Measurements from ENCODE around the gene DAB2IP.

DAB2IP gene

GRCh38 chr9:121756474-121757280 lies 105.2 kb downstream of the DAB2IP start:
- 88% methylated on average over 16 of the region's 16 CpGs for WGBS
- H3K4me3 ChIP-seq (ENCODE audit: insufficient read depth in 1 of 2, low read depth in 1 of 2, low read length in 2 of 2): no peak overlapping the region
- peaks cover 24% of the 10 kb centered on the region for H3K4me1 ChIP-seq (ENCODE audit: control insufficient read depth, insufficient read depth, low read depth, low read length)
- no peak overlapping the region for H3K18ac ChIP-seq (ENCODE audit: low read depth in 1 of 2, low read length in 2 of 2)
- no peak overlapping the region for H2AK5ac ChIP-seq (ENCODE audit: low read length, severe bottlenecking)
- H3K14ac ChIP-seq (ENCODE audit: low read length in 2 of 2): no peak overlapping the region
- H2AFZ ChIP-seq (ENCODE audit: low read depth, low read length): no peak overlapping the region
- H2BK5ac ChIP-seq (ENCODE audit: low read depth, low read length, poor library complexity, severe bottlenecking): no peak overlapping the region
- H3K27me3 ChIP-seq (ENCODE audit: control insufficient read depth in 1 of 2, insufficient read depth in 1 of 2, low read length in 2 of 2): no peaks in the 10 kb centered on the region
- H2BK12ac ChIP-seq (ENCODE audit: low read length in 2 of 2): no peak overlapping the region
- no peak overlapping the region for H3K23ac ChIP-seq (ENCODE audit: low read length in 2 of 2)
- H3K9me3 ChIP-seq (ENCODE audit: control insufficient read depth, low read length): no peaks in the 10 kb centered on the region
- H2BK15ac ChIP-seq (ENCODE audit: low read depth, poor library complexity, severe bottlenecking): no peak overlapping the region
- no peak overlapping the region for H3K4me2 ChIP-seq (ENCODE audit: low read length, poor library complexity, severe bottlenecking)
- H4K8ac ChIP-seq (ENCODE audit: low read length): no peak overlapping the region
- DNase-seq: no peak
- no peak overlapping the region for H2BK120ac ChIP-seq (ENCODE audit: low read depth, low read length)
- H3K36me3 ChIP-seq (ENCODE audit: control insufficient read depth in 1 of 2, insufficient read depth in 2 of 2, low read depth in 1 of 2, low read length in 2 of 2): peaks cover 25 to 71% of the 10 kb centered on the region in 2 experiments
- no peak overlapping the region for H4K91ac ChIP-seq (ENCODE audit: low read length)
- H3K79me1 ChIP-seq (replicated peaks; ENCODE audit: low read length, poor library complexity, severe bottlenecking): peaks cover 63% of the 10 kb centered on the region
- no peak overlapping the region for H3K9ac ChIP-seq (ENCODE audit: low read length)
- no peak overlapping the region for H3K27ac ChIP-seq (ENCODE audit: low read length, poor library complexity, severe bottlenecking)
- no peak overlapping the region for H3K4ac ChIP-seq (ENCODE audit: low read depth in 1 of 2, low read length in 2 of 2)

GRCh38 chr9:121757281-121757585 lies 105.8 kb downstream of the DAB2IP start:
- no peak overlapping the region for H3K27ac ChIP-seq (ENCODE audit: low read length, poor library complexity, severe bottlenecking)
- no peak overlapping the region for H4K8ac ChIP-seq (ENCODE audit: low read length)
- H3K18ac ChIP-seq (ENCODE audit: low read depth in 1 of 2, low read length in 2 of 2): no peak overlapping the region
- H2BK120ac ChIP-seq (ENCODE audit: low read depth, low read length): no peak overlapping the region
- H3K14ac ChIP-seq (ENCODE audit: low read length in 2 of 2): no peak overlapping the region
- no peaks in the 10 kb centered on the region for H3K9me3 ChIP-seq (ENCODE audit: control insufficient read depth, low read length)
- H3K4me1 ChIP-seq (ENCODE audit: control insufficient read depth, insufficient read depth, low read depth, low read length): peaks cover 19% of the 10 kb centered on the region
- no peak overlapping the region for H4K91ac ChIP-seq (ENCODE audit: low read length)
- H2AFZ ChIP-seq (ENCODE audit: low read depth, low read length): no peak overlapping the region
- no peak overlapping the region for H3K9ac ChIP-seq (ENCODE audit: low read length)
- H2BK15ac ChIP-seq (ENCODE audit: low read depth, poor library complexity, severe bottlenecking): no peak overlapping the region
- 80% methylated on average over 1 of the region's 1 CpG for WGBS
- no peak overlapping the region for H3K23ac ChIP-seq (ENCODE audit: low read length in 2 of 2)
- no peak overlapping the region for H3K4me2 ChIP-seq (ENCODE audit: low read length, poor library complexity, severe bottlenecking)
- H2AK5ac ChIP-seq (ENCODE audit: low read length, severe bottlenecking): no peak overlapping the region
- no peak for DNase-seq
- H3K4me3 ChIP-seq (ENCODE audit: insufficient read depth in 1 of 2, low read depth in 1 of 2, low read length in 2 of 2): no peak overlapping the region
- no peak overlapping the region for H2BK5ac ChIP-seq (ENCODE audit: low read depth, low read length, poor library complexity, severe bottlenecking)
- H3K36me3 ChIP-seq (ENCODE audit: control insufficient read depth in 1 of 2, insufficient read depth in 2 of 2, low read depth in 1 of 2, low read length in 2 of 2): peaks cover 25 to 76% of the 10 kb centered on the region in 2 experiments
- no peak overlapping the region for H3K4ac ChIP-seq (ENCODE audit: low read depth in 1 of 2, low read length in 2 of 2)
- H3K27me3 ChIP-seq (ENCODE audit: control insufficient read depth in 1 of 2, insufficient read depth in 1 of 2, low read length in 2 of 2): no peaks in the 10 kb centered on the region
- no peak overlapping the region for H2BK12ac ChIP-seq (ENCODE audit: low read length in 2 of 2)
- H3K79me1 ChIP-seq (replicated peaks; ENCODE audit: low read length, poor library complexity, severe bottlenecking): peaks cover 61% of the 10 kb centered on the region

- Histone ChIP-seq H2AK5ac (ENCODE audit: low read length, severe bottlenecking) (no peak overlapping the region), H3K27me3 (ENCODE audit: control insufficient read depth in 1 of 2, insufficient read depth in 1 of 2, low read length in 2 of 2) (no peaks in the 10 kb centered on the region), H2BK15ac (ENCODE audit: low read depth, poor library complexity, severe bottlenecking) (no peak overlapping the region), H2AFZ (ENCODE audit: low read depth, low read length) (no peak overlapping the region), H3K4me3 (ENCODE audit: insufficient read depth in 1 of 2, low read depth in 1 of 2, low read length in 2 of 2) (no peak overlapping the region), H3K14ac (ENCODE audit: low read length in 2 of 2) (no peak overlapping the region), H3K23ac (ENCODE audit: low read length in 2 of 2) (no peak overlapping the region), H3K18ac (ENCODE audit: low read depth in 1 of 2, low read length in 2 of 2) (no peak overlapping the region), H3K79me1 (replicated peaks; ENCODE audit: low read length, poor library complexity, severe bottlenecking) (peaks cover 54% of the 10 kb centered on the region), H2BK5ac (ENCODE audit: low read depth, low read length, poor library complexity, severe bottlenecking) (no peak overlapping the region), H3K4ac (ENCODE audit: low read depth in 1 of 2, low read length in 2 of 2) (no peak overlapping the region), H2BK12ac (ENCODE audit: low read length in 2 of 2) (no peak overlapping the region), H4K8ac (ENCODE audit: low read length) (no peak overlapping the region), H3K4me1 (ENCODE audit: control insufficient read depth, insufficient read depth, low read depth, low read length) (peaks cover 20% of the 10 kb centered on the region), H3K36me3 (ENCODE audit: control insufficient read depth in 1 of 2, insufficient read depth in 2 of 2, low read depth in 1 of 2, low read length in 2 of 2) (peaks cover 27 to 82% of the 10 kb centered on the region in 2 experiments), H3K9ac (ENCODE audit: low read length) (no peak overlapping the region), H3K9me3 (ENCODE audit: control insufficient read depth, low read length) (no peaks in the 10 kb centered on the region), H2BK120ac (ENCODE audit: low read depth, low read length) (no peak overlapping the region), H3K27ac (ENCODE audit: low read length, poor library complexity, severe bottlenecking) (no peak overlapping the region), H4K91ac (ENCODE audit: low read length) (no peak overlapping the region), H3K4me2 (ENCODE audit: low read length, poor library complexity, severe bottlenecking) (no peak overlapping the region)
- WGBS: 93% methylated on average over 9 of the region's 9 CpGs
- no peak for DNase-seq
Observed at GRCh38 chr9:121758693-121759092, 107.3 kb downstream of the DAB2IP start.

GRCh38 chr9:121759996-121760395 lies 108.6 kb downstream of the DAB2IP start:
- no peak overlapping the region for H3K4me3 ChIP-seq (ENCODE audit: insufficient read depth in 1 of 2, low read depth in 1 of 2, low read length in 2 of 2)
- no peak overlapping the region for H3K23ac ChIP-seq (ENCODE audit: low read length in 2 of 2)
- no peaks in the 10 kb centered on the region for H3K27me3 ChIP-seq (ENCODE audit: control insufficient read depth in 1 of 2, insufficient read depth in 1 of 2, low read length in 2 of 2)
- H3K79me1 ChIP-seq (replicated peaks; ENCODE audit: low read length, poor library complexity, severe bottlenecking): peaks cover 43% of the 10 kb centered on the region
- no peak overlapping the region for H2BK120ac ChIP-seq (ENCODE audit: low read depth, low read length)
- H2AK5ac ChIP-seq (ENCODE audit: low read length, severe bottlenecking): no peak overlapping the region
- H3K18ac ChIP-seq (ENCODE audit: low read depth in 1 of 2, low read length in 2 of 2): no peak overlapping the region
- H4K8ac ChIP-seq (ENCODE audit: low read length): no peak overlapping the region
- WGBS: 98% methylated on average over 23 of the region's 23 CpGs
- no peak overlapping the region for H3K9ac ChIP-seq (ENCODE audit: low read length)
- H2BK12ac ChIP-seq (ENCODE audit: low read length in 2 of 2): no peak overlapping the region
- H2BK5ac ChIP-seq (ENCODE audit: low read depth, low read length, poor library complexity, severe bottlenecking): no peak overlapping the region
- no peak overlapping the region for H2AFZ ChIP-seq (ENCODE audit: low read depth, low read length)
- no peak overlapping the region for H2BK15ac ChIP-seq (ENCODE audit: low read depth, poor library complexity, severe bottlenecking)
- H3K36me3 ChIP-seq (ENCODE audit: control insufficient read depth in 1 of 2, insufficient read depth in 2 of 2, low read depth in 1 of 2, low read length in 2 of 2): peaks cover 29 to 89% of the 10 kb centered on the region in 2 experiments
- H4K91ac ChIP-seq (ENCODE audit: low read length): no peak overlapping the region
- H3K4me1 ChIP-seq (ENCODE audit: control insufficient read depth, insufficient read depth, low read depth, low read length): peaks cover 21% of the 10 kb centered on the region
- H3K9me3 ChIP-seq (ENCODE audit: control insufficient read depth, low read length): no peaks in the 10 kb centered on the region
- no peak overlapping the region for H3K4ac ChIP-seq (ENCODE audit: low read depth in 1 of 2, low read length in 2 of 2)
- no peak overlapping the region for H3K14ac ChIP-seq (ENCODE audit: low read length in 2 of 2)
- no peak overlapping the region for H3K4me2 ChIP-seq (ENCODE audit: low read length, poor library complexity, severe bottlenecking)
- DNase-seq: no peak
- H3K27ac ChIP-seq (ENCODE audit: low read length, poor library complexity, severe bottlenecking): no peak overlapping the region
